SK-N-MC (cell line): ENCODE measurements around the gene FBXL3.
A peak's percentile ranks its signal among the peaks of the same experiment; 100 is the strongest.

Experiments
- DNase-seq: peaks from one replicate; pipeline ENCODE4 v3.0.0-alpha.2; 2011; ENCODE audit warnings: low read depth, low spot score
- H3K27ac ChIP-seq: fragments of 200-600 bp; sonication (generic); 2 replicates; pipeline ENCODE4 v1.5.1; 2016; ENCODE audit warnings: mixed run types
- H3K36me3 ChIP-seq: fragments of 200-600 bp; sonication (generic); 2 replicates; pipeline ENCODE4 v1.6.1; 2017; ENCODE audit warnings: antibody characterized with exemption, low read length, mixed read lengths; ENCODE audit not compliant: insufficient read depth
- H3K4me3 ChIP-seq: fragments of 200-600 bp; sonication (generic); 2 replicates; pipeline ENCODE4 v1.5.1; 2016
- H3K9ac ChIP-seq: fragments of 200-600 bp; sonication (generic); 2 replicates; pipeline ENCODE4 v1.8.0; 2017; ENCODE audit warnings: mixed run types, mixed read lengths; ENCODE audit not compliant: insufficient read length
- H3K9me3 ChIP-seq: fragments of 200-600 bp; sonication (generic); 2 replicates; pipeline ENCODE4 v1.6.1; 2017; ENCODE audit warnings: low read depth, mild to moderate bottlenecking, antibody characterized with exemption, low read length, moderate library complexity, mixed read lengths
- EZH2 ChIP-seq: fragments of 200-600 bp; sonication (generic); IDR thresholded peaks from one replicate; pipeline ENCODE4 v1.6.1; 2017; ENCODE audit warnings: antibody characterized with exemption
- FOXP2 ChIP-seq: optimal IDR thresholded peaks from 2 replicates; pipeline ENCODE3; 2011; ENCODE audit warnings: mild to moderate bottlenecking, moderate library complexity; ENCODE audit not compliant: insufficient read depth; ENCODE audit errors: extremely low read length, control extremely low read depth
- POLR2AphosphoS5 ChIP-seq: IDR thresholded peaks from 2 replicates; pipeline ENCODE4 v1.6.1; 2012; ENCODE audit warnings: mild to moderate bottlenecking, low read depth, low read length, borderline replicate concordance

The FBXL3 gene

GRCh38 chr13:77053192-77053591 is 26.2 kb upstream of the FBXL3 start:
- Histone ChIP-seq H3K4me3 (no peak overlapping the region), H3K27ac (no peak overlapping the region), H3K36me3 (peaks cover 71% of the 10 kb centered on the region), H3K9me3 (no peaks in the 10 kb centered on the region), H3K9ac (no peak overlapping the region)
- DNase-seq = no peak
- no peak for TF ChIP-seq POLR2AphosphoS5
- TF ChIP-seq EZH2 = no peak
- TF ChIP-seq FOXP2 = no peak

DNA sequence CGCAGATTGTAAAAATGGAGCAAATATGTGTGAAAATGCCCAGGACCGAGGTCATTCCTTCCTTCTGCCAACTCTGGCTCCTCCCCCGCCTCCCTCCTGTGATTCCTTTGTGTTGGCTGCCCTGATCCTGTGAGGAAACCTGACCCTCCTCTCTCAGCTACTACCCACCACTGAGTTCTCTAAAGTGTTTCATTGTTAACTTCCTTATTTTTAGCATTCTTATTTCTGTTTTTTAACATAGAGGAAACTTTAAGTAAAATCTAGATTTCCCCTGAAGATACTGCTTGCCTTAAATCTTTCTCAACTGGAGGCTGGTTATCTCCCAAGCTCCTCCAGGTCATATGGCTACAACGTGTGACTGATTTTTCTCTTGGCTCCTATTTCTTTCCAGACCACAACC is 21.7 kb upstream of the FBXL3 start:
- Histone ChIP-seq H3K36me3 (peaks cover 46% of the 10 kb centered on the region; the same call in 1 of the 2 replicates), H3K9ac (no peak overlapping the region), H3K27ac (no peak overlapping the region), H3K4me3 (no peak overlapping the region), H3K9me3 (no peaks in the 10 kb centered on the region)
- TF ChIP-seq POLR2AphosphoS5 = no peak
- no peak for TF ChIP-seq EZH2
- TF ChIP-seq FOXP2 = no peak
- DNase-seq = no peak

DNA sequence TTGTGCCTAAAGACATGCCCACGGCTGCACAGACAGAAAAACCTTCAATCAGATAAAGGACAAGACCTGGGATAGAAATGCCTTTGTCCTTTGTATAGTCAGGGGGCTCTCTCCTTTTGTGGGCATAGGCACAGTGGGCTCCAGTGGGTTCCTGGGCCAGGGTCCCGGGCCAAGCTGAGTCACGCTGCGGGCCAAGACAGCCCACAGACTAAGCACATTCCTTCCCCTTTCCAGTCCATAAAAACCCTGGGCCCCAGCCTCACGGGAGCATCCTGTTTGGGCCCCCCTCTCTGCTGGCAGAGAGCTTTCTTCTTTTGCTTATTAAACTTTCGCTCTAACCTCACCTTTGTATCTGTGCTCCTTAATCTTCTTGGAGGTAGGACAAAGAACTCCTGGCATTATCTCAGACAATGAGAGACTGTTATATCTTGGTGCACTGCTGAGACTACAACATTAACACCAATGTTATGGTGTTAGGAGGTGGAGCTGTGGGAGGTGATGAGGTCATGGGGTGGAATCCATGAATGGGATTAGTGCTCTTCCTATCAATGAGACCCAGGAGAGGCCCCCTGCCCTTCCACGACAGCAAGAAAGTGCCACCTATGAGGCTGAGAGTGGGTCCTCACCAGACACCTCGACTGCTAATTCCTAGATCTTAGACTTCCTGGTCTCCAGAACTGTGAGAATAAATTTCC is 20.8 kb upstream of the FBXL3 start:
- no peak overlapping the region for H3K27ac ChIP-seq
- TF ChIP-seq EZH2 (no peak), POLR2AphosphoS5 (no peak), FOXP2 (no peak)
- no peaks in the 10 kb centered on the region for H3K9me3 ChIP-seq
- no peak for DNase-seq
- H3K36me3 ChIP-seq = peaks cover 41% of the 10 kb centered on the region; the same call in 1 of the 2 replicates
- no peak overlapping the region for H3K4me3 ChIP-seq
- H3K9ac ChIP-seq = no peak overlapping the region

- peaks cover 9% of the 10 kb centered on the region; the same call in 1 of the 2 replicates for H3K36me3 ChIP-seq
- no peak overlapping the region for H3K4me3 ChIP-seq
- no peaks in the 10 kb centered on the region for H3K9me3 ChIP-seq
- no peak for TF ChIP-seq FOXP2
- TF ChIP-seq EZH2 = no peak
- H3K9ac ChIP-seq = no peak overlapping the region
- DNase-seq = no peak
- H3K27ac ChIP-seq = no peak overlapping the region
These were observed 15.7 kb upstream of the FBXL3 start for GRCh38 chr13:77042566-77043177.

DNA sequence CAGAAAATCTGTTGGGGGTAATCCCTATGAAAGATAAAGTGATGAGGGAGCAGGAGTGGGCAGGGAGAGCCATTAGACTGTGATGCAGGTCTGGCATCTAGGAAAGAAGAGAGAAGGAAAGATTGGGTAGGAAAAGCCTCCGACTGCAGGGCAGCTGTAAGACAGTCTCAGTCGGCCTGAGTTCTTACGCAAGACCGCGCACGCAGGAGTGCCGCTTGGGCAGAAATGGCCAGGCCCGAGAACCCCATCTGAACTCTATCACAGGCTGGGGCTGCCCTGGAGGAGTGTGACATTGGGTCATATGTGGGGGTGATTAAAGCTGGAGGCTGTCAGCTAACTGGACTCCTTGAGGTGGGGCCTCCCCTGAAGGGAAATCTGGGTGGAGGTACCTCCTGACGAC is 13.9 kb upstream of the FBXL3 start:
- Histone ChIP-seq H3K4me3 (no peak overlapping the region), H3K9me3 (no peaks in the 10 kb centered on the region), H3K9ac (no peak overlapping the region), H3K36me3 (peaks cover 9% of the 10 kb centered on the region; the same call in 1 of the 2 replicates), H3K27ac (no peak overlapping the region)
- TF ChIP-seq EZH2 (no peak), FOXP2 (no peak), POLR2AphosphoS5 (no peak)
- no peak for DNase-seq

DNA sequence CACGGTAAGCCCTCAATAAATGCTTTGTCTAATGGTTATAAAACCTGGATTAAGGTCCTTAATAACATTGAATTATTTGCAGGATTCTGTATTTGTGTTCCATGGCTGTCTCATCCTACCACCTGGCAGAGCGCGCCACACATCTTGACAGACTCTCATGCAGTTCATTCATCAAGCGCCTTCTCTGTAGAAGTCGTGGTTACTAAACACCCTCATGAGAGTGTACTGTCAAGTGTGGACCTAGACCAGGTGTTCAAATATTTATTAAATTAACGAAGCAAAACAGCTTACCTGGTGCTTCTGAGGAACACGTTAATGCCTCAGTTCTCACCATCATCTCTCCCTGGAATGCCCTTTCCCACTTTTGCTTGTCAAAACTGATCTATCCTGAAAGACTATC is 13.1 kb upstream of the FBXL3 start:
- peaks cover 7% of the 10 kb centered on the region; the same call in 1 of the 2 replicates for H3K36me3 ChIP-seq
- DNase-seq = no peak
- H3K27ac ChIP-seq = no peak overlapping the region
- no peak overlapping the region for H3K9ac ChIP-seq
- no peaks in the 10 kb centered on the region for H3K9me3 ChIP-seq
- H3K4me3 ChIP-seq = no peak overlapping the region
- TF ChIP-seq POLR2AphosphoS5 (no peak), FOXP2 (no peak), EZH2 (no peak)

DNA sequence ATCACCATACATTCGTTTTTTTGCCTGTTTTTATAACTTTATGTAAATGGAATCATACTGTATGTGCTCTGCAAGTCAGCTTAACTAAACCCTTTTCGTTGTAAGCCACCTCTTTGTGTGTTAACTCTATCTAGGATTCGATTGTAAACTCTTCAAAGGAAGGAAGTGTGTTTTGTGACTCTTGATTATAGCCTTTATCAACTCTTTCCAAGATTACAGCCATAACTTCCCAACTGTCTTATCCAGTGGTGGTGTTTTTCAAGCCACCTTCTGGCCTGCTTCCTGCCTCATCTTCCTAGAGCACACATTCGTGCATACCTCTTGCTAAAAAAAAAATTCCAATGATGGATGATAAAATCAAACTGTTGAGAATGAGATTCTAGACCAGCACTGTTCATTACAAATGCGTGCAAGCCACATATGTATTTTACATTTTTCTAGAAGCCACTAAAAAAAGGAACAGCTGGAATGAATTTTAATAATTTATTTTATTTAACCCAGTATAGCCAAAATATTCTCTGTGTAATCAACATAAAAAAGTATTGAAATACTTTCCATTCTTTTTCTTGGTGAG is 12.0 kb upstream of the FBXL3 start:
- Histone ChIP-seq H3K4me3 (no peak overlapping the region), H3K9ac (no peak overlapping the region), H3K9me3 (no peaks in the 10 kb centered on the region), H3K27ac (0 out of 2 replicates have a peak overlapping the region, but pooled peaks have one; percentile 17), H3K36me3 (no peaks in the 10 kb centered on the region)
- TF ChIP-seq FOXP2 (no peak), POLR2AphosphoS5 (no peak), EZH2 (no peak)
- no peak for DNase-seq

DNA sequence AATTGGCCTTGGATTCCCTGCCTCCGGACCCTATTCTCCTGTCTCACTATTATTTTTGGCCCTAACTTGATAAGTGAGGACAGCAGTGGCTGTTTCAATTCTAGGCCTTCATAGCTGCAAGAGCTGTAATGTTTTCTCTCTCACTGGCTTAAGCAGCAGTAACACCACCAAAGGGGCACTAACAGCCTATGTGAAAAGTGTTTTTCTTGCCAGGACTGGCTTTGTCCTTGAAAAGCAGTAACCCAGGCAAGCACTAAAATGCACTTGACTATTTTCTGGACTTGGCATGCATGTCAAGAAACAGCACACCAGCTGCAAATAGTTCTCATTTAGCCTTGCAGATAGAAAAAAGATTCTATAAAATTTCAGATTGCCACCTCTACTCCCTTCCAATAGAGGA is 9.3 kb upstream of the FBXL3 start:
- no peak for TF ChIP-seq POLR2AphosphoS5
- no peak for TF ChIP-seq FOXP2
- TF ChIP-seq EZH2 = no peak
- Histone ChIP-seq H3K36me3 (no peaks in the 10 kb centered on the region), H3K4me3 (no peak overlapping the region), H3K9ac (no peak overlapping the region), H3K27ac (no peak overlapping the region), H3K9me3 (no peaks in the 10 kb centered on the region)
- DNase-seq = no peak
